Keratinocyte (primary cell): ENCODE results near the gene TSHZ3. TPM values are rescaled to one million over a fixed set of nuclear protein-coding genes. Genes with fewer than 3 reads are reported as not detected.

Experiments
- DNase-seq: peaks from one replicate; pipeline ENCODE4 v3.0.0-alpha.2; 2011; ENCODE audit warnings: low read depth, missing footprints, low spot score
- FAIRE-seq: peaks from 2 replicates; lab custom pipeline; 2011; peaks lifted over from hg19 to GRCh38; lab: Jason Lieb, UNC
- H2AFZ ChIP-seq: 2 replicates; pipeline ENCODE4 v1.6.0; 2012; ENCODE audit warnings: low read length, control low read depth, inconsistent platforms; ENCODE audit not compliant: control insufficient read depth
- H3K27ac ChIP-seq: 2 replicates; pipeline ENCODE4 v1.5.1; 2011; ENCODE audit warnings: low read length; ENCODE audit not compliant: control insufficient read depth, insufficient read depth
- H3K27me3 ChIP-seq: 3 replicates; pipeline ENCODE4 v1.6.0; 2011; ENCODE audit warnings: low read length; ENCODE audit not compliant: control insufficient read depth, insufficient read depth; ENCODE audit errors: extremely low read depth
- H3K36me3 ChIP-seq, 2 experiments: 2 replicates in 1 of 2; 3 replicates in 1 of 2; pipeline ENCODE4 v1.5.1; 2011; ENCODE audit warnings: low read length in 2 of 2, mild to moderate bottlenecking in 1 of 2; ENCODE audit not compliant: control insufficient read depth in 2 of 2, insufficient read depth in 2 of 2; ENCODE audit errors: extremely low read depth in 1 of 2
- H3K4me1 ChIP-seq: 3 replicates; pipeline ENCODE4 v1.5.1; 2011; ENCODE audit warnings: low read length; ENCODE audit not compliant: control insufficient read depth, insufficient read depth; ENCODE audit errors: extremely low read depth
- H3K4me2 ChIP-seq: 3 replicates; pipeline ENCODE4 v1.6.0; 2011; ENCODE audit warnings: low read depth, low read length; ENCODE audit not compliant: control insufficient read depth, insufficient read depth; ENCODE audit errors: extremely low read depth
- H3K4me3 ChIP-seq, 3 experiments: fragments of 200-600 bp in 1 of 3; sonication (generic) in 1 of 3; 2 replicates in 2 of 3; 3 replicates in 1 of 3; pipeline ENCODE4 v1.5.1; 2011 to 2016; ENCODE audit warnings: low read length in 3 of 3, mild to moderate bottlenecking in 3 of 3, control low read depth in 2 of 3, inconsistent platforms in 1 of 3, low read depth in 1 of 3, mixed read lengths in 1 of 3, mixed run types in 1 of 3, moderate library complexity in 1 of 3; ENCODE audit not compliant: control insufficient read depth in 2 of 3, insufficient read depth in 2 of 3; ENCODE audit errors: extremely low read depth in 1 of 3
- H3K79me2 ChIP-seq: 2 replicates; pipeline ENCODE4 v1.6.0; 2012; ENCODE audit warnings: low read length; ENCODE audit not compliant: control insufficient read depth, insufficient read depth
- H3K9ac ChIP-seq: 3 replicates; pipeline ENCODE4 v1.6.0; 2011; ENCODE audit warnings: low read length; ENCODE audit not compliant: control insufficient read depth, insufficient read depth; ENCODE audit errors: extremely low read depth
- H3K9me1 ChIP-seq: 3 replicates; pipeline ENCODE4 v1.6.0; 2011; ENCODE audit warnings: low read length; ENCODE audit not compliant: control insufficient read depth, insufficient read depth; ENCODE audit errors: extremely low read depth
- H3K9me3 ChIP-seq: 2 replicates; pipeline ENCODE4 v1.5.1; 2012; ENCODE audit warnings: low read depth, low read length; ENCODE audit not compliant: control insufficient read depth
- H4K20me1 ChIP-seq: 3 replicates; pipeline ENCODE4 v1.6.0; 2011; ENCODE audit warnings: low read length; ENCODE audit not compliant: control insufficient read depth, insufficient read depth; ENCODE audit errors: extremely low read depth
- EZH2 ChIP-seq: IDR thresholded peaks from one replicate; pipeline ENCODE4 v1.6.1; 2012; ENCODE audit warnings: inconsistent platforms, mild to moderate bottlenecking, low read length, moderate library complexity
- dilution Hi-C: fragments of 300-500 bp; cut with MboI; formaldehyde crosslinking; loops from one replicate; pipeline ENCODE4 v1.7.0; 2020; ENCODE audit warnings: low sequenced_read_pairs; ENCODE audit not compliant: extremely low pct_ligation_motif_present
- polyA plus RNA-seq, 5 experiments: library from polyadenylated mRNA; depleted of rRNA in 3 of 5; stranded (reverse) in 3 of 5; stranded (forward) in 1 of 5; unstranded in 1 of 5; fragments of >200 nt; gene quantifications; 1 replicate in 1 of 5; 2 replicates in 3 of 5; 3 replicates in 1 of 5; pipeline versions ENCODE4 v1.2.1 to v1.2.3, GENCODE V29; 2011 to 2012; ENCODE audit warnings: missing spikeins in 2 of 5, low read depth in 1 of 5, low replicate concordance in 1 of 5
- TF ChIP-seq, protein P1 (sequence below), 3 experiments: IDR thresholded peaks in 1 of 3; conservative IDR thresholded peaks in 1 of 3; optimal IDR thresholded peaks in 1 of 3; 2 replicates in 2 of 3; 3 replicates in 1 of 3; pipeline versions ENCODE3 to v1.5.1; 2011; ENCODE audit warnings: low read length in 3 of 3, mild to moderate bottlenecking in 3 of 3, moderate library complexity in 2 of 3, control low read depth in 1 of 3, inconsistent platforms in 1 of 3; ENCODE audit not compliant: insufficient read depth in 2 of 3; ENCODE audit errors: extremely low read depth in 1 of 3

Gene TSHZ3
- polyA plus RNA-seq, 1 donor (not counting 4 experiments of a cell fraction or from before 2014, with no cell fraction given), result 3.6 TPM

DNA sequence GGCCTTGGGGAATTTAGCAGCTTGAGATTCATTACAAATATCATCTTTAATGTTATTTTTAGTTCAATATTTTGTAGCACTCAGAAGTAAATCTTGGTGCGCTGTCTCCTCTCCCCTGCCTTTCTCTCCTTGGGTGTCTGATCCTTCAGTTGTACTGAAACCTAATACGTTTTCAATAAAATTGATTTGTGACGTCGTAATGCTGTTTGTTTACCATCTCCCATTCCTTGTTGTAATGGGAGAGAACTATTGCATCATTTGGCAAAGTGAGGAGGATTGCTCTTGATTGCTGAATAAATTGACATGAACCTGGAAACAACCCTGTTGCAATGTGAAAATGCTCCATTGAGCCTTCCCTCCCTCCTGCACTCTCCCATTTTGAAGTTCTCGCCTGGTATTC lies 43.2 kb upstream of the TSHZ3 start:
- H3K4me1 ChIP-seq, result no peaks in the 10 kb centered on the region
- no peaks in the 10 kb centered on the region for H3K36me3 ChIP-seq
- no peak overlapping the region for H3K27ac ChIP-seq
- no peaks in the 10 kb centered on the region for H4K20me1 ChIP-seq
- DNase-seq (no peak), FAIRE-seq (no peak)
- H3K27me3 ChIP-seq, result peaks cover 2% of the 10 kb centered on the region
- H3K4me3 ChIP-seq, result no peak overlapping the region
- H3K79me2 ChIP-seq, result no peaks in the 10 kb centered on the region
- TF ChIP-seq EZH2, result no peak
- TF ChIP-seq, protein P1, sequence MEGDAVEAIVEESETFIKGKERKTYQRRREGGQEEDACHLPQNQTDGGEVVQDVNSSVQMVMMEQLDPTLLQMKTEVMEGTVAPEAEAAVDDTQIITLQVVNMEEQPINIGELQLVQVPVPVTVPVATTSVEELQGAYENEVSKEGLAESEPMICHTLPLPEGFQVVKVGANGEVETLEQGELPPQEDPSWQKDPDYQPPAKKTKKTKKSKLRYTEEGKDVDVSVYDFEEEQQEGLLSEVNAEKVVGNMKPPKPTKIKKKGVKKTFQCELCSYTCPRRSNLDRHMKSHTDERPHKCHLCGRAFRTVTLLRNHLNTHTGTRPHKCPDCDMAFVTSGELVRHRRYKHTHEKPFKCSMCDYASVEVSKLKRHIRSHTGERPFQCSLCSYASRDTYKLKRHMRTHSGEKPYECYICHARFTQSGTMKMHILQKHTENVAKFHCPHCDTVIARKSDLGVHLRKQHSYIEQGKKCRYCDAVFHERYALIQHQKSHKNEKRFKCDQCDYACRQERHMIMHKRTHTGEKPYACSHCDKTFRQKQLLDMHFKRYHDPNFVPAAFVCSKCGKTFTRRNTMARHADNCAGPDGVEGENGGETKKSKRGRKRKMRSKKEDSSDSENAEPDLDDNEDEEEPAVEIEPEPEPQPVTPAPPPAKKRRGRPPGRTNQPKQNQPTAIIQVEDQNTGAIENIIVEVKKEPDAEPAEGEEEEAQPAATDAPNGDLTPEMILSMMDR (optimal IDR thresholded peaks at IDR 0.05 in 1 of 3, IDR thresholded peaks at IDR 0.05 in 1 of 3, conservative IDR thresholded peaks at IDR 0.05 in 1 of 3; ENCODE audit: extremely low read depth in 1 of 3, insufficient read depth in 2 of 3, low read length in 3 of 3), result no peak
- H2AFZ ChIP-seq, result no peak overlapping the region
- no peaks in the 10 kb centered on the region for H3K9me3 ChIP-seq
- no peak overlapping the region for H3K4me2 ChIP-seq
- no peak overlapping the region for H3K9ac ChIP-seq
- H3K9me1 ChIP-seq, result no peaks in the 10 kb centered on the region
- dilution Hi-C loops, result no loop called here

DNA sequence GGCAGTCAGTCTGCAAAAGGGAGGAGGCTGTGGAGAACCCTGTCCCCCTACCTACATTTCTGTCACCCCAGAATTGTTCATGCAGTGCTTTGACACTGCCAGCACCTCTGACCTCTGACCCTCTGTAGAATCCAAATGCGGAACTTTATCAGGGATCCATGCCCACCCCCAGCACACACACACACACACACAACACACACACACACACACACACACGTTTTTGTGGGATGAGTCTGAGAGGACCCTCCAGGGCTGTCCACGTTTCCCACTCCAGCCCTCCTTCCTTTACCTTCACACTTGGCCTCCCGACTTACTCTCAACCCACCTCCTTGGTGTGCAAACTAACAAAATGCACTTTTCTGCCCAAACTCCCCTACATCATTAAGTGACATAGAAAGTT lies 42.3 kb upstream of the TSHZ3 start:
- no peak overlapping the region for H3K9ac ChIP-seq
- H3K4me1 ChIP-seq, result no peaks in the 10 kb centered on the region
- no peak overlapping the region for H3K4me2 ChIP-seq
- H3K36me3 ChIP-seq, result no peaks in the 10 kb centered on the region
- TF ChIP-seq, protein P1 (optimal IDR thresholded peaks at IDR 0.05 in 1 of 3, IDR thresholded peaks at IDR 0.05 in 1 of 3, conservative IDR thresholded peaks at IDR 0.05 in 1 of 3; ENCODE audit: extremely low read depth in 1 of 3, insufficient read depth in 2 of 3, low read length in 3 of 3), result no peak
- TF ChIP-seq EZH2, result no peak
- no peaks in the 10 kb centered on the region for H3K27me3 ChIP-seq
- no peaks in the 10 kb centered on the region for H4K20me1 ChIP-seq
- no peaks in the 10 kb centered on the region for H3K9me3 ChIP-seq
- DNase-seq (no peak), FAIRE-seq (no peak)
- H3K27ac ChIP-seq, result no peak overlapping the region
- H3K9me1 ChIP-seq, result no peaks in the 10 kb centered on the region
- dilution Hi-C loops, result no loop called here
- H3K4me3 ChIP-seq, result no peak overlapping the region
- no peak overlapping the region for H2AFZ ChIP-seq
- no peaks in the 10 kb centered on the region for H3K79me2 ChIP-seq
